ENCODE results near the gene C5orf34. TPM values are rescaled to one million over a fixed set of nuclear protein-coding genes. Genes with fewer than 3 reads are reported as not detected.

Gene C5orf34
- total and polyA plus RNA-seq, 9 of the 15 experiments (the other 6 are each of a cell fraction or from before 2014, with no cell fraction given), result 13.2 to 32.6 (median 20.7) TPM

GRCh38 chr5:43555895-43556606 lies 41.1 kb upstream of the C5orf34 start (continued):
- TF ChIP-seq HMG20A (CRISPR knock-in tag; conservative IDR thresholded peaks at IDR 0.05) (no peak), SRSF9 (IDR thresholded peaks at IDR 0.05; ENCODE audit: borderline replicate concordance, low read depth, low read length) (no peak), SAFB2 (IDR thresholded peaks at IDR 0.05; ENCODE audit: borderline replicate concordance, low read depth, low read length, severe bottlenecking) (no peak), TFE3 (CRISPR knock-in tag; IDR thresholded peaks at IDR 0.05) (no peak; the same call in 1 of the 2 replicates), ZNF140 (CRISPR knock-in tag; IDR thresholded peaks at IDR 0.05) (no peak), MCM3 (IDR thresholded peaks at IDR 0.05) (no peak), ZNF592 (IDR thresholded peaks at IDR 0.05) (no peak), HNRNPLL (IDR thresholded peaks at IDR 0.05; ENCODE audit: low read depth, low read length, poor library complexity, severe bottlenecking) (no peak), THAP12 (CRISPR knock-in tag; IDR thresholded peaks at IDR 0.05) (no peak), CHCHD3 (CRISPR knock-in tag; IDR thresholded peaks at IDR 0.05) (no peak), FOXP4 (CRISPR knock-in tag; IDR thresholded peaks at IDR 0.05; ENCODE audit: borderline replicate concordance) (0 out of 2 replicates have a peak, but pooled peaks have one; percentile 40), TAL1 (IDR thresholded peaks at IDR 0.05) (no peak), HCFC1 (IDR thresholded peaks at IDR 0.05; ENCODE audit: low read depth, low read length) (no peak), BRD9 (IDR thresholded peaks at IDR 0.05; ENCODE audit: low read depth, partially characterized antibody) (no peak), FOXJ2 (tag; IDR thresholded peaks at IDR 0.05) (no peak), ATF7 (IDR thresholded peaks at IDR 0.05) (no peak), IRF2 (CRISPR knock-in tag; IDR thresholded peaks at IDR 0.05) (no peak), ETS2 (tag; IDR thresholded peaks at IDR 0.05; ENCODE audit: borderline replicate concordance, poor library complexity, severe bottlenecking) (no peak)

Measured in K562 (cell line).